HCT116 (cell line): ENCODE results near the gene DRC7.

Source experiments
- CTCF ChIP-seq, 3 experiments: fragments of 200-600 bp in 1 of 3; sonication (generic) in 1 of 3; IDR thresholded peaks in 2 of 3; conservative IDR thresholded peaks in 1 of 3; 2 replicates each; pipeline ENCODE4 v1.5.1; 2012 to 2017; ENCODE audit warnings: low read depth in 2 of 3, low read length in 2 of 3, antibody characterized with exemption in 1 of 3, borderline replicate concordance in 1 of 3, control low read depth in 1 of 3, mild to moderate bottlenecking in 1 of 3, mixed read lengths in 1 of 3, mixed run types in 1 of 3, moderate library complexity in 1 of 3; ENCODE audit not compliant: insufficient read depth in 1 of 3
- EGR1 ChIP-seq: IDR thresholded peaks from 2 replicates; pipeline ENCODE4 v1.6.1; 2012; ENCODE audit warnings: low read depth
- EZH2 ChIP-seq: fragments of 200-600 bp; sonication (generic); IDR thresholded peaks from 2 replicates; pipeline ENCODE4 v1.6.1; 2017; ENCODE audit warnings: antibody characterized with exemption, mixed run types
- EZH2phosphoT487 ChIP-seq: fragments of 200-600 bp; IDR thresholded peaks from 2 replicates; pipeline ENCODE4 v1.6.1; 2018; ENCODE audit warnings: antibody characterized with exemption, borderline replicate concordance
- JUND ChIP-seq: IDR thresholded peaks from 2 replicates; pipeline ENCODE4 v1.6.1; 2012
- MAX ChIP-seq: IDR thresholded peaks from 2 replicates; pipeline ENCODE4 v1.6.1; 2012
- POLR2A ChIP-seq: IDR thresholded peaks from 2 replicates; pipeline ENCODE4 v1.7.0; 2011; ENCODE audit warnings: borderline replicate concordance; ENCODE audit not compliant: insufficient read depth, insufficient read length; ENCODE audit errors: extremely low read depth
- POLR2AphosphoS5 ChIP-seq: IDR thresholded peaks from 2 replicates; pipeline ENCODE4 v1.6.1; 2011; ENCODE audit warnings: mild to moderate bottlenecking, low read depth, low read length, moderate library complexity
- REST ChIP-seq: IDR thresholded peaks from 2 replicates; pipeline ENCODE4 v1.6.1; 2012; ENCODE audit warnings: low read depth
- SIN3A ChIP-seq: IDR thresholded peaks from 2 replicates; pipeline ENCODE4 v1.6.1; 2012; ENCODE audit warnings: low read depth
- SRF ChIP-seq: IDR thresholded peaks from 2 replicates; pipeline ENCODE4 v1.6.1; 2012; ENCODE audit warnings: low read depth
- TCF7L2 ChIP-seq: IDR thresholded peaks from 2 replicates; pipeline ENCODE4 v1.7.0; 2011; ENCODE audit warnings: borderline replicate concordance, inconsistent platforms; ENCODE audit not compliant: insufficient read depth, insufficient read length; ENCODE audit errors: extremely low read depth
- ZBTB33 ChIP-seq: IDR thresholded peaks from 2 replicates; pipeline ENCODE4 v1.6.1; 2011; ENCODE audit warnings: mild to moderate bottlenecking, low read length, moderate library complexity; ENCODE audit not compliant: insufficient replicate concordance; ENCODE audit errors: extremely low read depth
- ZFX ChIP-seq: fragments of 450-650 bp; IDR thresholded peaks from 2 replicates; pipeline ENCODE4 v1.6.1; 2017

GRCh38 chr16:57757883-57758282, 63.3 kb downstream of the DRC7 start:
- TF ChIP-seq EZH2phosphoT487 (no peak), CTCF (IDR thresholded peaks at IDR 0.05 in 2 of 3, conservative IDR thresholded peaks at IDR 0.05 in 1 of 3; ENCODE audit: borderline replicate concordance in 1 of 3, insufficient read depth in 1 of 3, low read depth in 2 of 3, low read length in 2 of 3) (no peak), SIN3A (no peak), POLR2A (no peak), EZH2 (no peak), POLR2AphosphoS5 (no peak), MAX (no peak), JUND (no peak), ZFX (no peak), SRF (no peak), EGR1 (no peak), ZBTB33 (no peak), TCF7L2 (no peak), REST (no peak)
